ENCODE results near the gene RAB3C.

GRCh38 chr5:58582019-58582802, 664 bp upstream of the RAB3C start:
- TF ChIP-seq CTCF (IDR thresholded peaks at IDR 0.05; ENCODE audit: low read length) (no peak), EZH2 (optimal IDR thresholded peaks at IDR 0.05; ENCODE audit: low read depth, low read length) (no peak), EZH2phosphoT487 (IDR thresholded peaks at IDR 0.05; ENCODE audit: low read length) (no peak)
